Suprapubic skin (tissue), 4 donors: ENCODE data around the gene CYP4F2. TPM values are rescaled to one million over a fixed set of nuclear protein-coding genes. Genes with fewer than 3 reads are reported as not detected.
"Not testable (repeated sequence)": the region's sequence is repeated elsewhere in the genome, so short reads cannot be mapped to it uniquely, and the experiment has no call there.

Experiments used
- DNase-seq, 2 donors: peaks; one replicate each; pipeline ENCODE4 v3.0.0-alpha.2; 2019; ENCODE audit warnings: low spot score in 2 of 2
- H3K27ac ChIP-seq: fragments of 200-600 bp; sonication (generic); one replicate; pipeline ENCODE4 v1.5.1; 2019
- H3K27me3 ChIP-seq: fragments of 200-600 bp; sonication (generic); one replicate; pipeline ENCODE4 v1.5.1; 2019
- H3K36me3 ChIP-seq: fragments of 200-600 bp; sonication (generic); one replicate; pipeline ENCODE4 v1.5.1; 2019
- H3K4me1 ChIP-seq: fragments of 200-600 bp; sonication (generic); one replicate; pipeline ENCODE4 v1.5.1; 2019
- H3K4me3 ChIP-seq: fragments of 200-600 bp; sonication (generic); one replicate; pipeline ENCODE4 v1.5.1; 2019; ENCODE audit warnings: mild to moderate bottlenecking
- H3K9me3 ChIP-seq: fragments of 200-600 bp; sonication (generic); one replicate; pipeline ENCODE4 v1.5.1; 2019
- EP300 ChIP-seq: sonication (generic); formaldehyde crosslinking; IDR thresholded peaks from one replicate; pipeline ENCODE4 v1.6.1; 2017; ENCODE audit warnings: antibody characterized with exemption
- POLR2A ChIP-seq, 2 donors: fragments of 450-650 bp; IDR thresholded peaks; one replicate each; pipeline ENCODE4 v1.6.1; 2017; ENCODE audit warnings: antibody characterized with exemption in 2 of 2, mild to moderate bottlenecking in 2 of 2, moderate library complexity in 2 of 2
- POLR2AphosphoS5 ChIP-seq, 3 donors: sonication (generic); formaldehyde crosslinking; IDR thresholded peaks; one replicate each; pipeline ENCODE4 v1.6.1; 2017; ENCODE audit warnings: antibody characterized with exemption in 3 of 3
- WGBS: methylation state at CpG from one replicate; pipeline ENCODE4 v1.1.5; 2018; 5-methylcytosine and 5-hydroxymethylcytosine counted together
- total RNA-seq, 4 donors: library from RNA; depleted of rRNA; stranded (reverse); fragments of >200 nt; gene quantifications; one replicate each; pipeline ENCODE4 v1.1.0, GENCODE V29; 2016
- TF ChIP-seq, protein P1 (sequence below), 2 donors: fragments of 200-600 bp in 1 of 2; fragments of 450-650 bp in 1 of 2; sonication (generic) in 1 of 2; IDR thresholded peaks; one replicate each; pipeline ENCODE4 v1.5.1; 2016 to 2019; ENCODE audit warnings: antibody characterized with exemption in 2 of 2, mild to moderate bottlenecking in 1 of 2, moderate library complexity in 1 of 2

Gene CYP4F2
- total RNA-seq, 4 donors from 2014 or later = 1.2 to 13.7 (median 3.3) TPM

DNA sequence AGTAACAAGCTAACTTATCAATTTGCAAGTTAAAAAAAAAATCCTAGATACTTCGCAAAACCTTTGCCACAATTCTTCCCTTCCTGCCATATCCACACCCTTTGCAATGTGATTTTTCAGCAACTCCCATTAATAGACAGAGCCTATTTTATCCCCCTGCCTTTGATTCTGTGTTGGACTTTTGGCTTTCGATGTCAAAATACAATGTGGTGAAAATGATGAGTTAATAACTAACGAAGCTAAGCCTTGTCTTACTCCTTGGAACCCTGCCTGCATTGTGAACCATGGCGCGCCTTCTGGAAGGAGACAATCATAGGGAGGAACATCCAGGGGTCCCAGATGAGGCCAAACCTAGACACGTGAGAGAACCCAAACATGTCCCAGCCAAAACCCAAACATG, 6.4 kb downstream of the CYP4F2 start:
- H3K4me1 ChIP-seq = no peaks in the 10 kb centered on the region
- no peak for DNase-seq
- H3K27ac ChIP-seq = no peak overlapping the region
- H3K4me3 ChIP-seq = no peak overlapping the region
- H3K36me3 ChIP-seq = no peaks in the 10 kb centered on the region
- peaks cover 10% of the 10 kb centered on the region for H3K27me3 ChIP-seq
- no peaks in the 10 kb centered on the region for H3K9me3 ChIP-seq
- TF ChIP-seq, protein P1, sequence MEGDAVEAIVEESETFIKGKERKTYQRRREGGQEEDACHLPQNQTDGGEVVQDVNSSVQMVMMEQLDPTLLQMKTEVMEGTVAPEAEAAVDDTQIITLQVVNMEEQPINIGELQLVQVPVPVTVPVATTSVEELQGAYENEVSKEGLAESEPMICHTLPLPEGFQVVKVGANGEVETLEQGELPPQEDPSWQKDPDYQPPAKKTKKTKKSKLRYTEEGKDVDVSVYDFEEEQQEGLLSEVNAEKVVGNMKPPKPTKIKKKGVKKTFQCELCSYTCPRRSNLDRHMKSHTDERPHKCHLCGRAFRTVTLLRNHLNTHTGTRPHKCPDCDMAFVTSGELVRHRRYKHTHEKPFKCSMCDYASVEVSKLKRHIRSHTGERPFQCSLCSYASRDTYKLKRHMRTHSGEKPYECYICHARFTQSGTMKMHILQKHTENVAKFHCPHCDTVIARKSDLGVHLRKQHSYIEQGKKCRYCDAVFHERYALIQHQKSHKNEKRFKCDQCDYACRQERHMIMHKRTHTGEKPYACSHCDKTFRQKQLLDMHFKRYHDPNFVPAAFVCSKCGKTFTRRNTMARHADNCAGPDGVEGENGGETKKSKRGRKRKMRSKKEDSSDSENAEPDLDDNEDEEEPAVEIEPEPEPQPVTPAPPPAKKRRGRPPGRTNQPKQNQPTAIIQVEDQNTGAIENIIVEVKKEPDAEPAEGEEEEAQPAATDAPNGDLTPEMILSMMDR (IDR thresholded peaks at IDR 0.05) = no peak
- TF ChIP-seq POLR2AphosphoS5 (IDR thresholded peaks at IDR 0.05) (no peak), POLR2A (IDR thresholded peaks at IDR 0.05) (no peak), EP300 (no peak)
- WGBS = 77% methylated on average over 6 of the region's 6 CpGs

DNA sequence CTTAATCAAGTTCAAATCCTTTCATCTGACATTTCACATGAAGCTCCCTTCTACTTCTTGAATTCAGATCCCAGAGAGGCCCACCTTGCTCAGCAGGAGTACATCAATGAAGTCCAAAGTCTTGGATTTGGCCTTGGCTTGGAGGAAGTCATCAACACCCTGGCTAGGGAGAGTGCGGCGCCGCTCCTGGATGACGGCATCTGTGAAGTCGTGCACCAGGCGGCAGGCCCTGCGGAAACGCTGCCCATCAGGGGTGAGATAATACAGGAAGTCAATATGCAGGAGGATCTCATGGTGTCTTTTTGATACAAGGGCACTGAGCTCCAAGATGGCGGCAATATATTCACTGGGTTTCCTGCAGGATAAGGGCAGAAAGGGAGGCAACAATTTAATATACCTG, 8.5 kb downstream of the CYP4F2 start:
- H3K4me1 ChIP-seq, H3K9me3 ChIP-seq, H3K4me3 ChIP-seq, H3K36me3 ChIP-seq, H3K27ac ChIP-seq, DNase-seq: not testable (repeated sequence)
- H3K27me3 ChIP-seq = peaks cover 27% of the 10 kb centered on the region
- WGBS = 95% methylated on average over 9 of the region's 9 CpGs

DNA sequence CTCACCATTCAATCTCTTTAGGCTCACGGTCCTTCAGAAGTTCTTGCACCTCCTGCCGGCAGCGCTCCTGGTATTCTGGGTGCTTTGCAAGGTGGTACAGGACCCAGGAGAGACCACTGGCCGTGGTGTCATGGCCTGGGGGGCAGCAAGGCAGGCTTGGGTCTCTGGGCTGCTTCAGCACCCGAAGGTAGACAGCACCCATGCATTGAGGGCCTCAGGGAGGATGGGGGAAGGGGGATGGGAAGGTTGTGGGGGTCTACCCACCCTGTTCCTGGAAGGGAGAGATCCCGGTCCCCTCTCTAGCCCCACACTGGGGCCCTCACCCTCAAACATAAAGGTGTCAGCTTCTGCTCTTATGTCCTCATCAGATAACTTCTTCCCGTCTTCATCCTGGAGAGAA, 12.0 kb downstream of the CYP4F2 start:
- TF ChIP-seq, protein P1 (IDR thresholded peaks at IDR 0.05) = no peak
- no peak for TF ChIP-seq EP300
- no peak for TF ChIP-seq POLR2AphosphoS5 (IDR thresholded peaks at IDR 0.05)
- no peaks in the 10 kb centered on the region for H3K36me3 ChIP-seq
- no peaks in the 10 kb centered on the region for H3K4me1 ChIP-seq
- no peaks in the 10 kb centered on the region for H3K9me3 ChIP-seq
- no peak overlapping the region for H3K27ac ChIP-seq
- WGBS = 83% methylated on average over 4 of the region's 7 CpGs
- DNase-seq = no peak
- no peak overlapping the region for H3K4me3 ChIP-seq
- peaks cover 23% of the 10 kb centered on the region for H3K27me3 ChIP-seq

DNA sequence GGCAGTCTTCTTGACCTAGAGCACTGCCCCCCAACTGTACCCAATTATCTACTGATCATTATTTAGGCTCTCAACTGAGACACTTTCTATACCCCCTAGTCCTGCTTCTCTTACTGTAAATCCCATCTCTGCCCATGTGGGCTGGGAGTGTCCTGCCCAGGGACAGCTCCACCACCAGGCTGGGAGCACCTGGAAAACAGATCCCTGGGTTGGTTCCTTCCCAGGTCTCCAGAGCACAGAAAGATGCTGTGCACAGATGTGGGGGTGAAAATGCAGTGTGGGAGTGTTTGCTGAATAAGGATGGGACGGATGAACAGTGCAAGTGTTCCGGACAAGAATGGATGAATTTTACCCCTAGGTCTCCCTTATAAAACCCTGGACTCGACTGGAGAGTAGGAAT, 12.7 kb downstream of the CYP4F2 start:
- WGBS = 75% methylated on average over 3 of the region's 3 CpGs
- Histone ChIP-seq H3K4me3 (no peak overlapping the region), H3K36me3 (no peaks in the 10 kb centered on the region), H3K27ac (no peak overlapping the region), H3K27me3 (peaks cover 23% of the 10 kb centered on the region), H3K4me1 (no peaks in the 10 kb centered on the region), H3K9me3 (no peaks in the 10 kb centered on the region)
- DNase-seq = no peak
- TF ChIP-seq POLR2AphosphoS5 (IDR thresholded peaks at IDR 0.05) = no peak
- TF ChIP-seq, protein P1 (IDR thresholded peaks at IDR 0.05) = no peak
- no peak for TF ChIP-seq POLR2A (IDR thresholded peaks at IDR 0.05)
- no peak for TF ChIP-seq EP300

DNA sequence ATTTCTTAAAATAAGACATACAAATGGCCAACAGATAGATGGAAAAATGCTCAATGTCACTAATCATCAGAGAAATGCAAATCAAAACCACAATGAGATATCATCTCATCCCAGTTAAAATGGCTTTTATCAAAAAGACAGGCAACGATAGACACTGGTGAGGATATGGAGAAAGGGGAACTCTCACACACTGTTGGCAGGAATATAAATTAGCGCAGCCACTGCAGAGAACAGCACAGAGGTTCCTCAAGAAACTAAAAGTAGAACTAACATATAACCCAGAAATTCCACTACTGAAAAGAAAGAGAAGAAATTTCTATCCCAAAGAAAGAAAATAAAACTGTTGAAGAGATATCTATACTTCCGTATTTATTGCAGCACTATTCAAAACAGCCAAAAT, 14.5 kb downstream of the CYP4F2 start:
- not testable (repeated sequence) for DNase-seq, H3K36me3 ChIP-seq, H3K4me1 ChIP-seq, H3K9me3 ChIP-seq, H3K27ac ChIP-seq, H3K4me3 ChIP-seq
- peaks cover 32% of the 10 kb centered on the region for H3K27me3 ChIP-seq
- WGBS = 58% methylated on average over 3 of the region's 3 CpGs

DNA sequence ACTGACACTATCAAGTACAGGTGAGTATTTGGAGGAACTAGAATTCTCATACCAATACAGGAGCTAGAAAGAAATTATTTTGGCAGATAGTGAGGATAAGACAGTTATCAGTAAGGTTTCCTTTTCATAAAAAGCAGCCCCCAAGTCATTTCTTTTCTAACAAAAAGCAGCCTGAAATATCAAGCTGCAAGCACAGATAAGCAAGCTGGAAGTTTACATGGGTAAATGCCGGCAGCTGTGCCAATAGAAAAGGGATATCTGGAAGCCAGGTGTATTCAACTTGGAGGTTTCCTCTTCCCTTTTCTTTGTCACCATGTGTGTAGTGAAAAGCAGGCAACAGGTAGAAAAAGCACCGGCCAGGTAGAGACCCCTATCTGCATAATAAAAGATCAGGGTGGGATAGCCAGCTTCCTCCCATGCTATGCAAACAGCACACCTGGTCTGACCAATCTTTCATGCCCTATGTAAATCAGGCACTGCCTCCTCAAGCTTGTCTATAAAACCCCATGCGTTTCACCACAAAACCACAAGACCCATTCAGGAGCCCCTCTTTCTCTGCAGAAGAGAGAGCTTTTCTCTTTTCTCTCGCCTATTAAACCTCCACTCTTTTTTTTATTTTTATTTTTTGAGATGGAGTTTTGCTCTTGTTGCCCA, 22.9 kb downstream of the CYP4F2 start:
- no peak for DNase-seq
- 55% methylated on average over 4 of the region's 4 CpGs for WGBS

DNA sequence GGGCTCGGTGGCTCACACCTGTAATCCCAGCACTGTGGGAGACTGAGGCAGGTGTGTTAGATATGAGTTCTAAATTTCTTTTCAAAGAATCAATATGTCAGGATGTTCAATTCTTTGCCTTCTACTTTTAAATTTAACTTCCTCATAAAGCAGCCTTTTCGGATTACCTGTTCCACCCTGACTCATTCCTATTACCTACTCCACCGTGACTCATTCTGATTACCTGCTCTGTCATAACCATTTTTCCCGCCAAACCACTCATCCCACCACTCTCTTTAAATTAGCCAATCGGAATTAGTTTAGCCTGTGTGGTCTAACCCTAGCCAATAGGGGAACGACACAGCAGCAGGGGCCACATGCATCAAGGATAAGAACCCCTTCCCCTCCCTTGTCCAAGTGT, 24.1 kb downstream of the CYP4F2 start:
- peaks cover 18% of the 10 kb centered on the region for H3K4me1 ChIP-seq
- WGBS = 73% methylated on average over 6 of the region's 6 CpGs
- not testable (repeated sequence) for H3K9me3 ChIP-seq

More for the DNA sequence above, 22.9 kb downstream of the CYP4F2 start:
- Histone ChIP-seq H3K27ac (no peak overlapping the region), H3K4me1 (peaks cover 6% of the 10 kb centered on the region), H3K27me3 (peaks cover 40% of the 10 kb centered on the region), H3K4me3 (no peak overlapping the region), H3K9me3 (no peaks in the 10 kb centered on the region), H3K36me3 (no peaks in the 10 kb centered on the region)
- TF ChIP-seq, protein P1 (IDR thresholded peaks at IDR 0.05) = no peak
- TF ChIP-seq POLR2A (IDR thresholded peaks at IDR 0.05) (no peak), POLR2AphosphoS5 (IDR thresholded peaks at IDR 0.05) (no peak), EP300 (no peak)

More for the DNA sequence above, 24.1 kb downstream of the CYP4F2 start:
- H3K27me3 ChIP-seq = peaks cover 31% of the 10 kb centered on the region
- DNase-seq, H3K36me3 ChIP-seq, H3K27ac ChIP-seq, H3K4me3 ChIP-seq: not testable (repeated sequence)
